B cell (primary cell): Measurements from ENCODE around the gene MAP2K1. TPM values are rescaled to one million over a fixed set of nuclear protein-coding genes. Genes with fewer than 3 reads are reported as not detected.

Experiments
- ATAC-seq: fragments of 200-7000 bp; cut with Tn5 transposase; one replicate; pipeline ENCODE4 v1.10.0; 2021; ENCODE audit warnings: low read depth, mild to moderate bottlenecking, moderate number of reproducible peaks, moderate library complexity
- CTCF ChIA-PET: fragments of 350-600 bp; sonication (Branson Sonifier 250); formaldehyde crosslinking; loops from one replicate; lab custom pipeline; 2021; ENCODE audit warnings: antibody characterized with exemption, inconsistent platforms; lab: Charles Lee
- POLR2A ChIA-PET: fragments of 350-600 bp; sonication (Branson Sonifier 250); formaldehyde crosslinking; loops from one replicate; lab custom pipeline; 2021; ENCODE audit warnings: antibody characterized with exemption; lab: Charles Lee
- DNase-seq: peaks from one replicate; pipeline ENCODE4 v3.0.0; 2013
- H2AFZ ChIP-seq: 2 replicates; pipeline ENCODE4 v1.6.1; 2012; ENCODE audit warnings: mild to moderate bottlenecking, low read depth, low read length; ENCODE audit not compliant: insufficient read depth, poor library complexity, severe bottlenecking
- H3K27ac ChIP-seq, 2 donors: 1 replicate in 1 of 2; 2 replicates in 1 of 2; pipeline ENCODE4 v1.5.1; 2012 to 2013; ENCODE audit warnings: low read length in 2 of 2, mild to moderate bottlenecking in 2 of 2, moderate library complexity in 1 of 2
- H3K27me3 ChIP-seq, 4 experiments: fragments of 200-600 bp in 1 of 4; sonication (generic) in 1 of 4; replicated peaks in 1 of 4; 1 replicate in 2 of 4; 2 replicates in 2 of 4; pipeline versions ENCODE4 v1.6.1 to v1.7.0; 2013 to 2016; ENCODE audit warnings: low read length in 3 of 4, mild to moderate bottlenecking in 2 of 4, mixed read lengths in 1 of 4, moderate library complexity in 1 of 4; ENCODE audit not compliant: insufficient read depth in 4 of 4, control insufficient read depth in 3 of 4; ENCODE audit errors: control extremely low read depth in 1 of 4
- H3K36me3 ChIP-seq, 2 experiments: replicated peaks in 1 of 2; 1 replicate in 1 of 2; 2 replicates in 1 of 2; pipeline versions ENCODE4 v1.6.1 to v1.7.1; 2013; ENCODE audit warnings: low read length in 1 of 2; ENCODE audit not compliant: insufficient read depth in 2 of 2, control insufficient read depth in 1 of 2; ENCODE audit errors: control extremely low read depth in 1 of 2, extremely low read depth in 1 of 2
- H3K4me1 ChIP-seq, 2 donors: fragments of 200-600 bp in 1 of 2; sonication (generic) in 1 of 2; 1 replicate in 1 of 2; 2 replicates in 1 of 2; pipeline versions ENCODE4 v1.5.1 to v1.6.1; 2013 to 2017; ENCODE audit warnings: low read length in 2 of 2; ENCODE audit not compliant: control insufficient read depth in 2 of 2, insufficient read depth in 2 of 2
- H3K4me2 ChIP-seq: replicated peaks from 2 replicates; pipeline ENCODE3; 2012; ENCODE audit warnings: mild to moderate bottlenecking, low read depth, low read length; ENCODE audit not compliant: poor library complexity, severe bottlenecking
- H3K4me3 ChIP-seq, 5 experiments: fragments of 200-600 bp in 1 of 5; sonication (generic) in 1 of 5; 1 replicate in 3 of 5; 2 replicates in 2 of 5; pipeline versions ENCODE4 v1.5.1 to v1.7.0; 2011 to 2016; ENCODE audit warnings: low read length in 4 of 5, mild to moderate bottlenecking in 4 of 5, low read depth in 2 of 5, control low read depth in 1 of 5, moderate library complexity in 1 of 5; ENCODE audit not compliant: insufficient read depth in 1 of 5; ENCODE audit errors: control extremely low read depth in 1 of 5, extremely low read depth in 1 of 5
- H3K79me2 ChIP-seq: fragments of 200-600 bp; sonication (generic); one replicate; pipeline ENCODE4 v1.6.0; 2016; ENCODE audit warnings: low read length; ENCODE audit not compliant: control insufficient read depth, insufficient read depth
- H3K9ac ChIP-seq: fragments of 200-600 bp; sonication (generic); 2 replicates; pipeline ENCODE4 v1.6.1; 2017; ENCODE audit warnings: mild to moderate bottlenecking, low read length, moderate library complexity
- H3K9me3 ChIP-seq, 3 donors: one replicate each; pipeline versions ENCODE4 v1.6.1 to v1.7.1; 2013; ENCODE audit warnings: low read length in 2 of 3; ENCODE audit not compliant: control insufficient read depth in 2 of 3, insufficient read depth in 1 of 3; ENCODE audit errors: control extremely low read depth in 1 of 3
- H4K20me1 ChIP-seq: 2 replicates; pipeline ENCODE4 v1.6.0; 2012; ENCODE audit warnings: mild to moderate bottlenecking, low read length; ENCODE audit not compliant: insufficient read depth, control insufficient read depth, poor library complexity, severe bottlenecking
- H3K27ac Mint-ChIP-seq: one replicate; pipeline ENCODE4 v1.8.0; 2021; ENCODE audit warnings: mixed read lengths
- H3K27me3 Mint-ChIP-seq: one replicate; pipeline ENCODE4 v1.8.0; 2021; ENCODE audit warnings: mixed read lengths
- H3K4me1 Mint-ChIP-seq: one replicate; pipeline ENCODE4 v1.8.0; 2021; ENCODE audit warnings: mixed read lengths
- H3K4me3 Mint-ChIP-seq: one replicate; pipeline ENCODE4 v1.8.0; 2021; ENCODE audit warnings: mixed read lengths
- H3K9me3 Mint-ChIP-seq: one replicate; pipeline ENCODE4 v1.8.0; 2022; ENCODE audit warnings: mixed read lengths; ENCODE audit not compliant: insufficient read depth
- EZH2 ChIP-seq: IDR thresholded peaks from 2 replicates; pipeline ENCODE4 v1.6.1; 2012; ENCODE audit warnings: borderline replicate concordance, low read depth, mild to moderate bottlenecking, moderate library complexity, low read length; ENCODE audit not compliant: insufficient read depth, poor library complexity, severe bottlenecking
- WGBS: methylation state at CpG from one replicate; pipeline ENCODE4 v1.1.5; 2013; ENCODE audit warnings: missing lambda C conversion rate; ENCODE audit not compliant: insufficient coverage; 5-methylcytosine and 5-hydroxymethylcytosine counted together
- intact Hi-C: fragments of 100-400 bp; cut with micrococcal nuclease; formaldehyde crosslinking; loops from one replicate; pipeline ENCODE4 v1.10.0; 2022
- polyA plus RNA-seq: library from polyadenylated mRNA; depleted of rRNA; stranded (reverse); fragments of >200 nt; gene quantifications from 2 replicates; pipeline ENCODE4 v1.2.3, GENCODE V29; 2012
- total RNA-seq, 2 donors: library from RNA; stranded (reverse); fragments of 120-200 nt in 1 of 2; gene quantifications; 1 replicate in 1 of 2; 2 replicates in 1 of 2; pipeline versions ENCODE4 v1.2.3 to v1.2.4, GENCODE V29; 2013 to 2022
- TF ChIP-seq, protein P1 (sequence below): fragments of 200-600 bp; IDR thresholded peaks from one replicate; pipeline ENCODE4 v1.8.0; 2022; ENCODE audit warnings: antibody characterized with exemption, mild to moderate bottlenecking

Gene MAP2K1
- total and polyA plus RNA-seq, 2 donors (not counting 1 experiment from before 2014, with no cell fraction given) = 21.6 to 52.3 TPM

DNA sequence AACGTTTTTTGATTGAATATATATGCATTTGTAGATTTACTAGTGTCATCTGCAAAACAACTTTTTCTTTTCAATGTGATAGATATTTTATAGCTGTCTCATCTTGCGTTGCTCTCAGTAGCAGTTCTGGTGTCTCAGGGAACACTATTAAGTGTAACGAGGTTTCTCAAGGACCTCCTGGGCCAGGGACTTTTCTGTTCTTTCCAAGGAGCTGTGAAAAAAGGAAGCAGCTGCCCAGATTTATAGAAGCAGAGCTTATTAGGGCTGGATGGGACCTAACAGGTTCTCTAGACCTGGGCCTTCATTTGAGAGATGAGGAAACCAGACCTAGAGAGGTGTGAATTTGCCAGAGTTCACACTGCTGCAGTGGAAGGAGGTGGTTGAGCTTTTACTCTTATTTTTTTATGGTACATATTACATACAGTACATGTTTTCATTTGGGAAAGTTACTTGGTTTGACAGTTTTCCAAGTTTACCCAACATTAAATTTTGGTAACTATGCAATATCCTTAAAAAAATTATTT is 16.1 kb downstream of the MAP2K1 start:
- POLR2A ChIA-PET = no interaction called here

DNA sequence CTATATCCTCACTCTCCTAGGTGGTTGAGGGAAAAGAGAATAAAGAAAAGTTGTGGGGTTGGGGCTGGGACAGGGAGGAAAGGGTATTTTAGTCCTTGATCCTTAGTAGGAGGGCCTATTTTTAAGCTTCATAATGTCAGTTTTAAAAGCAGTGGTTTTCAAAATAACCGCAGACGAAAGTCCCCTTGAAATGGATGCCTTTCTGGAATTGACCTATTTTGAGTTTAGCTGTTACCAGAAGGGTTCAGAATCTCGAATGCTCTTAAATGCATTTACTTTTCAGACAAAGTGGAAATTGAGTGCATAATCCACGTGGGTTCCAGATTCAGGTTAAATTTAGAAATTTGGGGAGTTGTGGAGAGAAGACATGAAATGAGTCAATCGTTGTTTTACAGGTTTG is 16.6 kb downstream of the MAP2K1 start:
- peaks cover 85% of the 10 kb centered on the region for H4K20me1 ChIP-seq
- Mint-ChIP-seq H3K27ac (no peak overlapping the region), H3K9me3 (no peaks in the 10 kb centered on the region), H3K4me1 (peaks cover 62% of the 10 kb centered on the region), H3K27me3 (no peaks in the 10 kb centered on the region), H3K4me3 (no peak overlapping the region)
- no peak for DNase-seq
- H3K27ac ChIP-seq = no peak overlapping the region
- H3K27me3 ChIP-seq = no peaks in the 10 kb centered on the region
- ATAC-seq = no peak
- no peak overlapping the region for H3K4me3 ChIP-seq
- no peak overlapping the region for H3K9ac ChIP-seq
- intact Hi-C loops = loop anchor here (10.0 kb wide), 1 partner anchor 51 kb away; no protein-coding TSS in a partner anchor
- H3K4me2 ChIP-seq = no peak overlapping the region
- no peak overlapping the region for H2AFZ ChIP-seq
- 82% methylated on average over 4 of the region's 5 CpGs for WGBS
- ChIA-PET CTCF (interaction anchor here (0.7 to 2.8 kb wide), 4 partner anchors 10 to 95 kb away, joined by 4 to 20 read pairs (median 8); partner anchors contain the start of gene SNAPC5), POLR2A (no interaction called here)
- H3K79me2 ChIP-seq = peaks cover 99% of the 10 kb centered on the region
- peaks cover 0 to 2% of the 10 kb centered on the region in 2 experiments for H3K36me3 ChIP-seq
- no peak for TF ChIP-seq EZH2
- H3K4me1 ChIP-seq = peaks cover 36 to 46% of the 10 kb centered on the region in 2 donors
- no peaks in the 10 kb centered on the region for H3K9me3 ChIP-seq

More for the DNA sequence above, 16.1 kb downstream of the MAP2K1 start:
- Histone ChIP-seq H2AFZ (no peak overlapping the region), H3K4me2 (peak overlapping the region; percentile 64), H3K9me3 (no peaks in the 10 kb centered on the region), H3K9ac (no peak overlapping the region), H4K20me1 (peaks cover 85% of the 10 kb centered on the region), H3K36me3 (peaks cover 0 to 2% of the 10 kb centered on the region in 2 experiments), H3K4me1 (peaks cover 36 to 46% of the 10 kb centered on the region in 2 donors), H3K79me2 (peaks cover 99% of the 10 kb centered on the region), H3K4me3 (no peak overlapping the region), H3K27me3 (no peaks in the 10 kb centered on the region), H3K27ac (no peak overlapping the region)
- ATAC-seq = no peak
- Mint-ChIP-seq H3K9me3 (no peaks in the 10 kb centered on the region), H3K27me3 (no peaks in the 10 kb centered on the region), H3K27ac (no peak overlapping the region), H3K4me1 (peaks cover 57% of the 10 kb centered on the region), H3K4me3 (no peak overlapping the region)
- 96% methylated on average over 2 of the region's 3 CpGs for WGBS
- DNase-seq = no peak
- intact Hi-C loops = loop anchor here (10.0 kb wide), 1 partner anchor 52 kb away; no protein-coding TSS in a partner anchor
- no peak for TF ChIP-seq EZH2
- TF ChIP-seq, protein P1, sequence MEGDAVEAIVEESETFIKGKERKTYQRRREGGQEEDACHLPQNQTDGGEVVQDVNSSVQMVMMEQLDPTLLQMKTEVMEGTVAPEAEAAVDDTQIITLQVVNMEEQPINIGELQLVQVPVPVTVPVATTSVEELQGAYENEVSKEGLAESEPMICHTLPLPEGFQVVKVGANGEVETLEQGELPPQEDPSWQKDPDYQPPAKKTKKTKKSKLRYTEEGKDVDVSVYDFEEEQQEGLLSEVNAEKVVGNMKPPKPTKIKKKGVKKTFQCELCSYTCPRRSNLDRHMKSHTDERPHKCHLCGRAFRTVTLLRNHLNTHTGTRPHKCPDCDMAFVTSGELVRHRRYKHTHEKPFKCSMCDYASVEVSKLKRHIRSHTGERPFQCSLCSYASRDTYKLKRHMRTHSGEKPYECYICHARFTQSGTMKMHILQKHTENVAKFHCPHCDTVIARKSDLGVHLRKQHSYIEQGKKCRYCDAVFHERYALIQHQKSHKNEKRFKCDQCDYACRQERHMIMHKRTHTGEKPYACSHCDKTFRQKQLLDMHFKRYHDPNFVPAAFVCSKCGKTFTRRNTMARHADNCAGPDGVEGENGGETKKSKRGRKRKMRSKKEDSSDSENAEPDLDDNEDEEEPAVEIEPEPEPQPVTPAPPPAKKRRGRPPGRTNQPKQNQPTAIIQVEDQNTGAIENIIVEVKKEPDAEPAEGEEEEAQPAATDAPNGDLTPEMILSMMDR = no peak
- CTCF ChIA-PET = interaction anchor here (0.7 to 2.8 kb wide), 4 partner anchors 10 to 95 kb away, joined by 4 to 20 read pairs (median 8); partner anchors contain the start of gene SNAPC5
